Measurements from ENCODE around the gene CDKN1B.
"Not testable (repeated sequence)": the region's sequence is repeated elsewhere in the genome, so short reads cannot be mapped to it uniquely, and the experiment has no call there.

The CDKN1B gene

GRCh38 chr12:12725086-12725955 is 8.2 kb downstream of the CDKN1B start:
- DNase-seq: peak; percentile 83

- no peak for DNase-seq
These were observed 8.9 kb downstream of the CDKN1B start for GRCh38 chr12:12725956-12726554.

DNA sequence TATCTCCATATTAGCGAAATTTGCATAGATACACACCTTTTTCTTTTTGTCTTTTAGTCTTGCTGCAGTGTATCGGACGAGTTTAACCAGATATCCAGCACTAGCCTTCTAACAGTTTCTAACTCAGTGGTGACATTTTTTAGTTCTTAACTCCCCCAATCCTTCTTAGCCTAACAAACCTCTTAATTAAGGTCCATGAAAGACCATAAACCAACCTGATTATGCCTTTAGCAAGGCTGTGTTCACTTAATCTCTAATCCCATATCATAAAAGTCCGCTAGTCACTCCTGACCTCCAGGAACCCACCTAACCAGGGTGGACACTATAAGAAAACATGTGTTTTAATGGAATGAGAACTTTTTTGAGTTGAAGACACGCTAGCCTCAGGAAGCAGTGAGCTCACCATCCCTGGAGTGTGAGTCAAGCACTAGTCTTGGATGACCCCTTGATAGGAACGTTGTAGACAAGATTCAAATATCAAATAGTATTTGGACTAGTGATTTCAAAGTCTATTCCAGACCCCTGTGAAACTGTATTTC is 9.5 kb downstream of the CDKN1B start:
- no peak for DNase-seq

- DNase-seq: no peak
These were observed 14.0 kb downstream of the CDKN1B start for GRCh38 chr12:12731178-12731577.

DNA sequence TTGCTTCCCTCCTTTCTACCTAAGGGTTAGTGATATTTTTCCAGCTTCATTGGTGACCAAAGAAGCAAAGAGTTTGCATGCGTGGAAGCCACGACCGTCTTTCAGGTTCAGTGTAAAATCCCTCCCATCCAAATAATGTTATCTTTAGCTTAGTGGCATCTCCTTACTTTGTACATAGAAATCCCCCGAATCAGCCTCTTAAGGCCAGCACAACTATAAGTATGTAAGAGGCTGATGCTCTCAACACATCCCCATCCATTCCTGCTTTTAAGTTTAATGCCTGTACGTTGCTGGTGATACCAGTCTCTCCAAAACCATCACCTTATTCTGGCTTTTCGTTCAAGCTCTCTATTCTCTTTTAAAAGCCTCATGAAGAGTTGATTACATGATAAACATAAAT is 14.6 kb downstream of the CDKN1B start:
- no peak for DNase-seq

DNA sequence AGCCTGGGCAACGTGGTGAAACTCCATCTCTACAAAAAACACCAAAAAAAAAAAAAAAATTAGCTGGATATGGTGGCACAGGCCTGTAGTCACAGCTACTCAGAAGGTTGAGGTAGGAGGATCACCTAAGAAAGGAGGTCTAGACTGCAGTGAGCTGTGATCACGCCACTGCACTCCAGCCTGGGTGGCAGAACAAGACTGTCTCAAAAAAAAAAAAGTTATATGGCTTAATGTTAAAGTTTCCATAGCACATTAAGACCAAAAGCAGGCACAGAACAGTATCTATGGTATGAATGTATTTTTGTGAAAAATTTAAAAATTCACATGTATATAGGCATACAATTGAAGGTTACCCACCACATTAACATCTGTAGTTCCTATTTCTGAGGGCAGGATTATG is 15.9 kb downstream of the CDKN1B start:
- no peak for DNase-seq

DNA sequence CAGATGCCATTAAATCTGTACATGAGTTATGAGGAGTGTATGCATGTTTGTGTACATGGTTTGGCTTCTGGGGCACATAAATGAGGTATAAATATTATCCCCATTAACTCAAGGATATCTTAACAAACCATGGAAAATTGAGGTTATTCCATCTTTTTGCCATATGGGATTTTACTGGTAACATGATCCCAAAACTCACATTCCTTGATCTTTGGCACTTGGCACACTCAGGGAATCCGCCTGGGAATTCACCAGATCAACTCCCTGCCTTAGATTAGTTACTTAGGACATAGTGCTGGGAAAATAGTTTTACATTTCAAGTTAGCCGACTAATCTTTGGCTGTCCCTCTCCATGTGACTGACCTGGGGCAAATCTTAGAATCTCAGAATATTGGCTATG is 16.9 kb downstream of the CDKN1B start:
- DNase-seq: no peak

GRCh38 chr12:12734561-12735071 is 17.4 kb downstream of the CDKN1B start:
- no peak for DNase-seq

DNA sequence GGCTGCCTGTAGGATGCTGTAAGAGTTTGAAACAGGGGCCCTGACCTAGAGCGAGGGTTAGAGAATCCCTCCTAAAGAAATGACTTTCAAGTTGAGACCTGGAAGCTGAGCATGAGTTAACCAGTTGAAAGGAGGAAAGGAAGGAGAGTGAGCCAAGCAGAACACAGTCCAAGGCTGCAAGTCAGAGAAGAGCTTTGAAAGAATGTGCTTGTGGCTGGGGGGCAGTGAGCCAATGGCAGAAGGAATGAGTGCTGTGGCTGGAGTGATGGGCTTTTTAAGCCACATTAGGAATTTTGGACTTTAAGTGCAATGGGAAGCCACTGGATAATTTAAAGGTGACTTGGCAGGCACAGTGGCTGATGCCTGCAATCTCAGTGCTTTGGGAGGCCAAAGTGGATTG is 18.1 kb downstream of the CDKN1B start:
- no peak for DNase-seq

GRCh38 chr12:12736759-12737676 is 19.9 kb downstream of the CDKN1B start:
- peak; percentile 41 for DNase-seq

GRCh38 chr12:12738152-12738551 is 21.0 kb downstream of the CDKN1B start:
- not testable (repeated sequence) for DNase-seq

- DNase-seq: no peak
These were observed 24.5 kb downstream of the CDKN1B start for GRCh38 chr12:12741660-12742059.

- no peak for DNase-seq
These were observed 27.6 kb downstream of the CDKN1B start for GRCh38 chr12:12744546-12745305.

DNA sequence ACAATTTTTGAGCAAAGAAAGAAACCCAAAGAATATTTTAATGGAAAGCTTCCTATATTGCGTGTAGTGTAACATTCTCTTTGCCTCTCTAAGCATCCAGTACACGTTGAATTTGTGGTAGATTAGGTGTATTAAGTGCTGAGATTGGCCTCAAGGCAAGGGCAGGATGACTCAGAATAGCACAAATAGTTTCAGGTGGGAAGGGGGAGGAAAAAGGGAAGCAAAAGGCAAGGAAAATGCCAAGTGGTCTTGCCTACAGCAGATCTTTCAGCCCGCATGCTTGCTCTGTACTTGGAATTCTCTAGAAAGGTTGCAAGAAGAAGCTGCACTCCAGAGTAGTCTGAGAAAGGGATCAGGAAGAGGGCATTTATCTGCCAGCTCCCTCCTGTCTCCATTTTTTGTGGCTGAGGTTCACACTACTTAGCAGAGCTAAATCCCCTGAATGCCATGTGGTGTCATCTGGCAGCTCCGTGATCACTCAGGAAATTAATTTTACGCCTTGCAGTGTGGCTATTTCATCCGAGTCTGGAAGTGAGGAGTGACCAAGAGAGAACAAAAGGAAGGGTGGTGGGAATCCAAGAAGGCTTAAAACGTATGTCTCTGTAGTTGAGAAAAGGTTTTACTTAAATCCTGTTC is 28.5 kb downstream of the CDKN1B start:
- DNase-seq: no peak

- DNase-seq: no peak
These were observed 30.1 kb downstream of the CDKN1B start for GRCh38 chr12:12747278-12747677.

DNA sequence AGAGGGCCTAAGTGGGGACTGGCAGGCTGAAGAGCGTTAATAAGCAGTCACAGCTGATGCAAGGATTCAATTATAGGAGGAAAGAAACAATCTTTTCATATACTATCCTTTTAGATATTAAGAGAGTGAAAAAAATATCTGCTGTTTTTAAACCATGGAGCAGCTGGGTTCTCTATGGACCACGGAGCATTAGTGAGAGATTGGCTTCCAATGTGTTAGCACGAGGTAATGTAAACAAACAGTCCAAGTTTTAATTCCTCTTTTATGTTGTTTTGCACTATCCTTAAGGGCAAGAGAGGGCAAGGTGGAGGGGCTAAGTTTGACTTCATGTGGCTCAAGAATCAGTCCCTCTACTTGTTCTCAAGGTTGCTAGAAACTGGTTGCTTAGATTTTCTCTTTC is 30.9 kb downstream of the CDKN1B start:
- no peak for DNase-seq

GRCh38 chr12:12749433-12749832 is 32.3 kb downstream of the CDKN1B start:
- DNase-seq: no peak

- no peak for DNase-seq
These were observed 38.8 kb downstream of the CDKN1B start for GRCh38 chr12:12755923-12756322.

DNA sequence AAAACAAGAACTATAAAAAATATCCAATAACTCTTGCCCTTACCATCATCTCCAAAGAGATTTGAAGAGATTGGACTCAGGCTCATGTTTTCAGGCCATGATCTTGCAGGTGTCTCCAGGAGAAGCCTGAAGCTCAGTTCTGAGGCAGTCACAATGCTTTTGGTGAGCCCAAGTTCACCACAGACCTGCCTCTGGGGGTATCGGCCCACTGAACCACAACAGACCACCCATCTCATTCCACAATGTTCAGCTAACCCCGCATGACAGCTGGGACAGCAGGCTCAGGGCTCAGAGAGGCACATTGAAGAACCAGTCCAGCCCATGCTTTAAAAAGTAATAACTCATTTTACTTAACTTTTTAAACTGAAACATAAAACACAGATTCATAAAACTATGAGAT is 40.0 kb downstream of the CDKN1B start:
- no peak for DNase-seq

- no peak for DNase-seq
These were observed 42.2 kb downstream of the CDKN1B start for GRCh38 chr12:12759234-12759915.

DNA sequence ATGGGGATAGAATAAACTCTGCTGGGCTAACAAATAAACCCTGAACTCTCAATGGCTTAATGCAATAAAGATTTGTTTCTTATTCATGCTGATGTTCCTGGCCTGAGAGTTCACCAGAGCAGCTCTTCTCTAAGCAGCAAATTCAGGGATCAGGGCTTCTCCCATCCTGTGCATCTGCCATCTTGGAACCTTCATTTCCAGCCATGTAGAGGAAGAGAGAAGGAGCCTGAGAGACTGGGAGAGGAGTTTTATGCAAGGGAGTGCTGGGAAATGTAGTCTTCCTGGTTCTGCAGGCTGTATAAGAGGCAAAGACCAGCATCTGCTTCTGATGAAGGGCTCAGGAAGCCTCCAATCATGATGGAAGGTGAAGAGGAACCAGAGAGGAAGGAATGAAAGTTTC is 47.7 kb downstream of the CDKN1B start:
- no peak for DNase-seq
